SIG-M5 (cell line): ENCODE results near the gene OR2L8.
"Not testable (repeated sequence)": the region's sequence is repeated elsewhere in the genome, so short reads cannot be mapped to it uniquely, and the experiment has no call there.

Experiments
- DNase-seq: peaks from one replicate; lab custom pipeline; 2025; lab: John Stamatoyannopoulos, UW

Gene OR2L8

GRCh38 chr1:247948558-247948957 is at the start of gene OR2L8:
Gene OR2L8 (plus strand): TSS chr1:247948858. CDS start chr1:247948858, 0 bp downstream.
- DNase-seq, result no peak

GRCh38 chr1:247904122-247904521 is 44.5 kb upstream of the OR2L8 start:
- DNase-seq, result no peak

- DNase-seq, result no peak
These were observed 43.5 kb upstream of the OR2L8 start for GRCh38 chr1:247905181-247905580.

GRCh38 chr1:247905910-247906503 is 42.7 kb upstream of the OR2L8 start:
- no peak for DNase-seq

GRCh38 chr1:247906504-247907047 is 42.1 kb upstream of the OR2L8 start:
- DNase-seq, result no peak

GRCh38 chr1:247908766-247909165 is 39.9 kb upstream of the OR2L8 start:
- no peak for DNase-seq

GRCh38 chr1:247913786-247914185 is 34.9 kb upstream of the OR2L8 start:
- DNase-seq, result no peak

- DNase-seq, result no peak
These were observed 33.6 kb upstream of the OR2L8 start for GRCh38 chr1:247914941-247915662.

GRCh38 chr1:247919952-247920351 is 28.7 kb upstream of the OR2L8 start, which contains the start of gene OR2T8:
Gene OR2T8 (plus strand): TSS chr1:247920252. CDS start chr1:247921018, 766 bp downstream.
- no peak for DNase-seq

GRCh38 chr1:247923941-247924340 is 24.7 kb upstream of the OR2L8 start:
- no peak for DNase-seq

GRCh38 chr1:247924868-247925267 is 23.8 kb upstream of the OR2L8 start, which contains the start of gene OR2AJ1:
Gene OR2AJ1 (plus strand): TSS chr1:247924889. CDS start chr1:247933769, 8,880 bp downstream.
- DNase-seq, result no peak

- DNase-seq, result no peak
These were observed 14.7 kb upstream of the OR2L8 start for GRCh38 chr1:247933989-247934388.

GRCh38 chr1:247935781-247936180 is 12.9 kb upstream of the OR2L8 start:
- DNase-seq, result no peak

- DNase-seq, result no peak
These were observed 12.2 kb upstream of the OR2L8 start for GRCh38 chr1:247936415-247936814.

GRCh38 chr1:247936965-247937734 is 11.5 kb upstream of the OR2L8 start:
- not testable (repeated sequence) for DNase-seq

GRCh38 chr1:247942624-247943023 is 6.0 kb upstream of the OR2L8 start:
- DNase-seq, result no peak

GRCh38 chr1:247953408-247953807 is 4.8 kb downstream of the OR2L8 start:
- no peak for DNase-seq

GRCh38 chr1:247961791-247962190 is 13.1 kb downstream of the OR2L8 start:
- DNase-seq, result no peak

GRCh38 chr1:247962911-247963588 is 14.4 kb downstream of the OR2L8 start:
- DNase-seq, result no peak

GRCh38 chr1:247964933-247965332 is 16.3 kb downstream of the OR2L8 start, which contains the start of gene OR2AK2:
Gene OR2AK2 (plus strand): TSS chr1:247965233. CDS start chr1:247965377, 144 bp downstream.
- DNase-seq, result no peak

GRCh38 chr1:247966532-247967204 is 18.0 kb downstream of the OR2L8 start:
- DNase-seq, result no peak
